Daoy (cell line): ENCODE results near the gene WNT7A. TPM values are rescaled to one million over a fixed set of nuclear protein-coding genes. Genes with fewer than 3 reads are reported as not detected.
A peak's percentile ranks its signal among the peaks of the same experiment; 100 is the strongest.
"Not testable (repeated sequence)": the region's sequence is repeated elsewhere in the genome, so short reads cannot be mapped to it uniquely, and the experiment has no call there.

Experiments used
- DNase-seq: peaks from one replicate; pipeline ENCODE4 v3.0.0-alpha.2; 2015; ENCODE audit warnings: low read depth
- total RNA-seq: library from RNA; depleted of rRNA; stranded (reverse); fragments of >200 nt; shearing (Covaris generic); gene quantifications from 2 replicates; pipeline ENCODE4 v1.2.3, GENCODE V29; 2014; rRNA removed

WNT7A gene
- 0.09 and 0.29 TPM in 2 replicates for total RNA-seq

- peak; percentile 67 for DNase-seq
Measured at GRCh38 chr3:13879946-13880810, at the start of gene WNT7A. Gene WNT7A, minus strand, starts transcription at chr3:13880071. Its CDS starts 255 bp downstream, at chr3:13879816.

GRCh38 chr3:13928741-13929140 lies 48.9 kb upstream of the WNT7A start:
- DNase-seq: not testable (repeated sequence)

- DNase-seq: no peak
Measured at GRCh38 chr3:13927295-13927694, 47.4 kb upstream of the WNT7A start.

GRCh38 chr3:13916375-13916774 lies 36.5 kb upstream of the WNT7A start:
- no peak for DNase-seq

- DNase-seq: no peak
Measured at GRCh38 chr3:13902648-13903238, 22.9 kb upstream of the WNT7A start.

- DNase-seq: no peak
Measured at GRCh38 chr3:13901935-13902584, 22.2 kb upstream of the WNT7A start.

- no peak for DNase-seq
Measured at GRCh38 chr3:13898346-13898745, 18.5 kb upstream of the WNT7A start.

- DNase-seq: peak; percentile 65
Measured at GRCh38 chr3:13896473-13897154, 16.7 kb upstream of the WNT7A start.

- DNase-seq: peak; percentile 95
Measured at GRCh38 chr3:13895155-13896105, 15.6 kb upstream of the WNT7A start.

GRCh38 chr3:13894807-13895154 lies 14.9 kb upstream of the WNT7A start:
- no peak for DNase-seq

GRCh38 chr3:13894096-13894806 lies 14.4 kb upstream of the WNT7A start:
- DNase-seq: no peak

- DNase-seq: no peak
Measured at GRCh38 chr3:13892304-13892703, 12.4 kb upstream of the WNT7A start.

GRCh38 chr3:13891492-13892073 lies 11.7 kb upstream of the WNT7A start:
- DNase-seq: peak; percentile 27

- DNase-seq: no peak
Measured at GRCh38 chr3:13891017-13891392, 11.1 kb upstream of the WNT7A start.

- no peak for DNase-seq
Measured at GRCh38 chr3:13890377-13891016, 10.6 kb upstream of the WNT7A start.

GRCh38 chr3:13888576-13888975 lies 8.7 kb upstream of the WNT7A start:
- no peak for DNase-seq

GRCh38 chr3:13887495-13888300 lies 7.8 kb upstream of the WNT7A start:
- no peak for DNase-seq

- DNase-seq: no peak
Measured at GRCh38 chr3:13886593-13887129, 6.8 kb upstream of the WNT7A start.

GRCh38 chr3:13885704-13886010 lies 5.8 kb upstream of the WNT7A start:
- no peak for DNase-seq
